Measurements from ENCODE around the gene PARD3.
"Not testable (repeated sequence)": the region's sequence is repeated elsewhere in the genome, so short reads cannot be mapped to it uniquely, and the experiment has no call there.

PARD3 gene

DNA sequence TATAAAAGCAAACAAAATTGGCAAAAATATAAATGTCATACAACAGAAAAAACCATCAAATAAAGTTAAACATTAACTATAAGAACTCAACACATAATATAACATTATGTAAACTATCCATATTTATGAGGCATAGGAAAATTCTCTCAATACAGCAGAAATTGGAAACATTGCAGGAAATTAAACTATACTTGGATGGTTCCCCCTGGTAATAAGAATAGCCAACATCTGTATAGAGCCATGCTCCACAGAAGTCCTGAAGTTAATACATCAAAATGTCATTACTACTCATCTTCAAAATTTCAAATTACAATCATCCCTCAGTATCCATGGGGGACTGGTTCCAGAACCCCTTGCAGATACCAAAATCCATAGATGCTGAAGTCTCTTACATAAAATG is 350.5 kb downstream of the PARD3 start:
- DNase-seq (ENCODE audit: low read depth) = no peak

DNA sequence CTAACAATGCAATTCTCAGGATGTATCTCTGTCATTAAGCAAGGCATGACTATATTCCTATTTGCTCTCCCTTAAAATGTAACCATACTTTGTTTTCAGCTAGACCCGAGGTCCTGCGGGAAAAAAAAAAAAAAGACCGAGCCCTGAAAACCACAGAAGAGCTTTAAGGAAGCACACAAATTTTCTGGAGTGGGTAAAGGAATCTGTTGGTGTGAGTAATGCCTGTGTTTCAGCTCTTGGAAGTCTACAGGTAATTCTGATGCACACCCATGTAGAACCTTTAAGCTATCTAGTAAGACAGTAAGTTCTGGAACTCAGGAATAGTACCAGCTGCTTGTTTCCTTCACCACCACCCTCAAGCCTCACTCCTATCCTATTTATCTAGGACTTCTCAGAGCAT is 351.1 kb downstream of the PARD3 start:
- DNase-seq (ENCODE audit: low read depth) = no peak

DNA sequence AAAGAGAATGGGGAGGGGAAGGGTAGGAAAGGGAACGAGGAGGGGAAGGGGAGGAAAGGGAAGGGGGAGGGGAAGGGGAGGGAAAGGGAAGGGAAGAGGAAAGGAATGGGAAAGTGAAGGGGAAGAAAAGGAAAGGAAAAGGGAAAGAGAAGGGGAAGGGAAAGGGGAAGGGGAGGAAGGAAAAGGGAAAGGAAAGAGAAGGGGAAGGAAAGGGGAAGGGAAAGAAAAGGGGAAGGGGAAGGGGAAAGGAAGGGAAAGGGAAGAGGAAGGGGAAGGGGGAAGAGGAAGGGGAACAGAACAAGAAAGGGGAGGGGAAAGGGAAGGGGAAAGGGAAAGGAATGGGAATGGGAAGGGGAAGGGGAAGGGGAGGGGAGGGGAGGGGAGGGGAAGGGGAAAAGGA is 352.1 kb downstream of the PARD3 start:
- DNase-seq (ENCODE audit: low read depth) = no peak

DNA sequence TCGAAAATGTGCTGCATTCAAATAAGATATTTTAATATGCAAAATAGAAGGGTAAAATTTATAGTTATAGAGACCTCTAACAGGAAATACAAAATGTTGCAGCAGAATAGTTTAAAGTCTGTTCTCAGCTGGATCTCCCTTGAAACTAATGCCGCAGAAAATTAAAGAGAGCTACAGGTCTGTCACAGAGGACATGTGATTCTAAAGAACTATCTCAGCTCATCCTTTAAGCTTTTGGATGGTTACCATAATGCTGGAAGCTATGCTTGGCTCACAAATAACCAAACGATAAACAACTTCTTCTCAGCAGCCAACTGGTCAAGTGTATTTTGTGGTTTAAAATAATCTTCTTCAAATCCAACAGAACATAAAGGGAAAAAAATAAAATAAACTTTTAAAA is 353.0 kb downstream of the PARD3 start:
- no peak for DNase-seq (ENCODE audit: low read depth)

DNA sequence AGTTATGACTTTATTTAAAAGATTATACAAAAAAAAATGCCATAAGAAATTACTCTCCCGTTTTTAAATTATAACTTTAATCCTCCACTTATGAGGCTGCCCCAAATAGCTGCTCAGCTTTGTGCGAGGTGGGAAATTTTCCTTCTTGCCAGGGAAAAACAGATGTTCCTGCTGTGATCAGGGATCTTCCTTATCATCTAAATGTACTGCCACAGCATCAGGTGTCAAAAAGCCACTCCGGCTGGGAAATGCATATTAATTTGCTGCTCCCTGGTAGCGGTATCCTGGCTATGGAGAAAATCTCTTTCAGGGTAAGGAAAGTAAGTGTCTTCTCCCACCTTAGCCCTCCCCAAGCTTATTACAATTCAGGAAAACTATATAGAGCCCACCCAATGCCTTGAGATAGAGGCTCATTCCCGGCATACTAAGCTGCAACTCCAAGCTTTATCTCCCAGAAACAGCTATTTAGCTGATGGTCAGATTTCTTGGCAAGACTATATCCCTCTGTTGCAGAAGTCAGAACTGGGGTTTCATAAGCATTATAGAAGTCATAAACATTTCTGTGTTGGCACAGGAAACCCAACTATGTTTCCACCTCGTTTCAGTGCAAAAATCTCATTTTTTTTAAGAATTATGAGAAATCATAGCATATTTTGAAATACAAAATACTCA is 360.4 kb downstream of the PARD3 start:
- DNase-seq (ENCODE audit: low read depth) = no peak

DNA sequence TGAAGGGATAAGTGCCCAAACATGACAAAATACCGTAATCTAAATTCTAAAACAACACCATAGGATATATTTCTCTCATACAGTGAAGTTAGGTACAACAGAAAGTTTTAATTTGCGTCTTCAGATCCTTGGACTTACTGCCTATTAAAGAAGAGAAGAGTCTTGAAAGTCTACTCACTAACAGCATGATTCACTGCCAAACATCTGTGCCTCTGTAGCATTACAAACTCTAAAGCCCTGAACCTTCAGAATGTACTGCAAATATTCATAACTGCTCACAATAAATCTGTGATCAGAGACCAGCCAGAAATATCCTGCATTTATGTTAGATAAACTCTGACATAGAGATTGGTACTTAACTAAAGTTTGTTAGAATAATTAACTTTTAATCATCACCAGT is 365.3 kb downstream of the PARD3 start:
- no peak for DNase-seq (ENCODE audit: low read depth)

DNA sequence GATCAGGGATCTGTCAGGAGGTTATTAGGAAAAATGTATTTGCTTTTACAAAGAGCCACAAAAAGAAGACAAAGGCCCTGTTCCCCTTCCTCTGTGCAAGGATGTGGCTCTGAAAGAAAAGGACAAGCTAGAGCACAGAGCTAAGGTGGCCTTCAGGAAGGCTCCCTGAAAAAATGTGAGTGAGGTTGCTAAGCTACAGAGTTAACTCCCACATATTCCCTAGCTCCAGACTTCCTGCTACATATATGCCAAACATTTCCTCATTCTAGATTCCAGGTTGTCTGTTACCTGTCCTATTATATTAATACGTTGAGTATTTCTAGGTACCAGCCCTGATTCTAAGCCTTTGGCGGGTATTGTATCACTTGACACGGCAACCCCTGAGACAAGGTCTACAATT is 369.0 kb downstream of the PARD3 start:
- no peak for DNase-seq (ENCODE audit: low read depth)

DNA sequence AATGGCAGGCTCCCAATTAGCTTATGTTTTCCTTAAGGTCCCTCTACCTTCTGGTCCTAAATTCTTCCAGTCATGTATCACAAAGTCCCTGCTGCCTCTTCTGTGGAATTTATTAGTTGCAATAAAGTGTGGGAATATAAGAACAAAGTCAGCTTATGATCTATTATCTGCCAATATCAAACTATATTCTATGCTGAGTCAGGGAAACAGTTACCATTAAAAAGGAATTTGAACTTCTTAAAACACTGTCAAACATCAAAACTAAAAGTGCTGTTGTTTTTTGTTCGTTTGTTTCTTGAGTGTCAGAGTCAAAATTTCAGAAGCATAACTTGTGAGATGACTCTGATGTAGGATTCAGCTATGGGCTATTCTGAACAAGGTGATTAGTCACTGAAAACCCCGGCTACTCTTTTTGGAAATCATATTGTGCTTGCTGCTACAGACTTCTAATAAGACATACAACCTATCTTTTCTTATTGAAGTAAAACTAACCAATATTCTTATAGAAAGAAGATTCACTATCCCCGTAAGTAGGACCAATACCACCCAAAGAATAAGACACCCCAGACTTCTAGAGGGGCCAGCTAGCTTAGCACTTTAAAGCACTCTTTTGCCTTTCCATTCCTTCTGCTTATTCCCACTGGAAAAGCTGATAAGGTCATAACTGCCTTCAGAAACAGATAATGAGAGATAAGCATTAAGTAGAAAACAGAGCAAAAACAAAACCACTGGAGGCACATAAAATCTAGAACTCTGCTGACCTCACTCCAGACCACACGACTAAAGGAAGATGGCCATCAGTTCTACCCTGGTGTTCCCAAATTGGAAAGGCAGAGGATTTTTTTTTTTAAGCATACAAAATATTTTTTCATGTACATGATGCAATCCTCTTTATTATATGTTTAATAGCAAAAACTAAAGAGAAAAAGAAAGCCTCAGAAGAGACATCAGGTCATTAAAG is 370.6 kb downstream of the PARD3 start:
- no peak for DNase-seq (ENCODE audit: low read depth)

DNA sequence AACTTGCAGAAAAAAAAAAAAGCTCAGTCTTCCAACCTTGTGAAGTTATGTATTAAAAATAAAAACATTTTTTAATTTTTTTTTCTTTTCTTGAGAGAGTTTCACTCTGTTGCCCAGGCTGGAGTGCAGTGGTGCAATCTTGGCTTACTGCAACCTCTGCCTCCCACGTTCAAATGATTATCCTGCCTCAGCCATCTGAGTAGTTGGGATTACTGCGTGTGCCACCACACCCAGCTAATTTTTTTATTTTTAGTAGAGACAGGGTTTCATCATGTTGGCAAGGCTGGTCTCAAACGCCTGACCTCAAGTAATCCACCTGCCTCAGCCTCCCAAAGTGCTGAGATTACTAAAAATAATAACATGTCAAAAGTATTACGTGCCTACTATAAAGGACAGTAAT is 375.7 kb downstream of the PARD3 start:
- DNase-seq (ENCODE audit: low read depth) = not testable (repeated sequence)

DNA sequence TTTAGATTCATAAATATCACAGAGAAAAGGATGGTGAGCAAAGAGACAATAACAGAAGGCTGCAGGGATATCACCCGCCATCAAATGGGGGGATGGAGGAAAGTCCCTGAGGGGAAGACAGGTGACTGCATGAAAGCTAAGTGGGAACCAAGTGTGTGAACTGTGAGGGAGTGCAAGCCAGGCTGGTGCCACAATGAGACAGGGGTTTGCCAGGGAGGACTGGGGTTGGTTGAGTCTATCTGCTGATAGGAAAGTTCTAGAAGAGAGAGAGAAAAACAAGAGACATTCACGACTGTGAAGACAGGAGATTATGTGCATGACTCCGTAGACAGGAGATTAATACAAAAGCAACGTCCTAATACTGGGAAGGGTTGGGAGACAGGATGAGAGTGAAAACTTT is 376.4 kb downstream of the PARD3 start:
- DNase-seq (ENCODE audit: low read depth) = no peak

DNA sequence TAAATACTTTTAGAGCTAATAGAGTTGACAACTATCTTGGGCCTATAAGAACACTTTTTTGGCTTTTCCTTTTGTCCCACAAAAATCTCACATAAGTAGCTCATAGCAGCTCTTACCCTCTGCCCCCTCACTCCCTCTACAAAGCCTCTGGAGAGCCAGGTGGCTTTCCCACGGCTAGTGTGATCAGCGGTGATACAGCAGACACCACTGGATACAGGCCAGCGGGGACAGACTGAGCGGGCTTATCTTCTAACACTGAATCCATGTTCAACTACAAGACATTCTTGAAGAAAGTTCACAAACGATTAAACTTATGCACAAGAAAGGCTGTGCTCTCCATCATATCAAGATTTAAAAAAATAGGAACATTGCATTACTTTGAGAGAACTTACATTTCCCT is 377.2 kb downstream of the PARD3 start:
- DNase-seq (ENCODE audit: low read depth) = no peak

DNA sequence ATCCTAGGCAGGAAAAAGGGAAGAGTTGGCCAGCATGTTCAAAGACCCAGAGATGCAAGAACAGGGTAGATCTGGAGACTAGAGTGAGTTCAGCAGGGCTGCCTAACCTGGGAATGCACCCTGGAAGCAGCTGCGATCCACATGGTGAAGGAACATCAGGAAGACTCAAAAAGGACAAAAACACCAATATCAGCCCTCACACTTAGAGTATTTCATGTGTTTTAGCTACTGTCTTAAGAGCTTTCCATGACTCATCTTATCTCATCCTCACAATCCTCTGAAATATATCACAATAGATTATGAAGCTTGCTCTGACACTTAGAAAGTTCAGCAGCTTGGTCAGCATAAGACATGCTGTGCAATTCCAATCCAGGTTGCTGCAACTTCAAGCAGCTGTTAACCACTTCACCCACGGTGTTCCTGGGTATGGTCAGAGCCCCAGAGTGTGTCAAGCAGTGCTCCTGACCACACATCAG is 380.9 kb downstream of the PARD3 start:
- DNase-seq (ENCODE audit: low read depth) = no peak

DNA sequence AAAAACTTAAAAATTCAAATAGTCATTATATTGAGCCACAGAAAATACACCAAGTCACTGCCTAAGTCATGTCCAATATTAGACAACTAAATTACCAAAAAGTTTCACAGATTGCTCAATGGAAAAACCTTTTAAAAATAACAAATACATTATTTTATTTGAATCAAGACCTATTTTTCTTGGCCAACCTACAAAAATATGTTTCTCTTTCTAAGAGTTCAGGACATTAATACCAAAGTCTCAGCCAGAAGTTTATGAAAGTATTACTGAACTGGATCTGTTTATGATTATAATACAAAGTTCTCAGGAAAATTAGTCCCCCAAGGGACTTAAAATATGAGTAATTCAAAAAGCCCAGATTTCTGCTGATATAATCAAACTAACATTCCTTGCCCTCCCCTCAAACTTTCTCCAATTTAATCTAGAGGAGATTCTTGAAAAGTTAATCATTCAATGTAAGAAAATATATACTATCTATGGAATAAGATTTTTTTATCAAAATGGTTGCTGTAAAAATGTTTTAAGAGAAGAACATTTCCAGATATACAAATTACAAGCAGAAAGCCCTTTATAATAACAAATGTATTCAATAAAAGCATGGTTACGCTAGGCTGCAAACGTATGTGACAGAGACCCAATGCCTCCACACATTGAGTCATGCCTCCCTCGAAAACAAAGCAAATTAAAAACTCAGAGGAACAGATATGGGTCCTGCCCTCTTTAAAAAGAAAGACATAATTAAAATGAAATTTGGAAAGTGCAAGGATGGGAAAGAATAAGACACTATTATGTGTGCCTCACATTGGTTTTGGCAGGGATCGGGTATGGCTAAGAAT is 381.6 kb downstream of the PARD3 start:
- DNase-seq (ENCODE audit: low read depth) = no peak

DNA sequence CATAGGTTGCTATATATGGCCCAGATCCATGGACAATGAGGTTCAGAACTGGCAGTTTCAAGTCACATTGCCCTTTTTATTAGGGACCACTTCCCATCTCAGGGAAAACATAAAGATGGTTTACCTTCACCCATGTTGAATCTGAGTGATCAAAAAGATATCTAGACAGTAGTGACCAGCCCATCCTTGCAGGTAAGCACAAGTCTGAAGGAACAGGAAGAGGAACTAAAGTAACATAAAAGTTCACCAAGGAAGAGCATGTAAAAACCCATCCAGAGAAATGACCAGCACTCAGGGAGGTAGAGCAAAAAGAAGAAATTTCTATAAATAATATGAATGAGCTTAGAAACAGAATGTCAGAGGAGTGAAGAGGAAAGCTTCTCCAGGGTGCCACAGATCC is 382.5 kb downstream of the PARD3 start:
- no peak for DNase-seq (ENCODE audit: low read depth)

DNA sequence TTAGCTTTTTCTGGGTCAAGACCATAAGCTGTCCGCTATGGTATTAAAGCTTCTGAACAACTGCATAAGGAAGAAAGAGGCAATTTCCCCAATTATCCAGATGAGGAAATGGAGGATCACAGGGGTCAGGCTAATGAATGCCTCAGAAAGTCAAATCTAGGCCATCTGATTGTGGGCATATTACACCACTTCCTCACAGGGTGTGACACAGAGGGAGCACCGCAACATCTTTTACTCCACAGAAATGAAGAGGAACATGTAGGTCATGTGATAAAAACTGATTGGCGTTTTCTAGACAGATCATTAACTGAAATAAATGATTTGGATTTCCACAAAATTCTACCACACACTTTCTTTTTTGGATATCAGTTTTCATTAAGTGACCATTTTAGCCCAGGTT is 384.4 kb downstream of the PARD3 start:
- no peak for DNase-seq (ENCODE audit: low read depth)

DNA sequence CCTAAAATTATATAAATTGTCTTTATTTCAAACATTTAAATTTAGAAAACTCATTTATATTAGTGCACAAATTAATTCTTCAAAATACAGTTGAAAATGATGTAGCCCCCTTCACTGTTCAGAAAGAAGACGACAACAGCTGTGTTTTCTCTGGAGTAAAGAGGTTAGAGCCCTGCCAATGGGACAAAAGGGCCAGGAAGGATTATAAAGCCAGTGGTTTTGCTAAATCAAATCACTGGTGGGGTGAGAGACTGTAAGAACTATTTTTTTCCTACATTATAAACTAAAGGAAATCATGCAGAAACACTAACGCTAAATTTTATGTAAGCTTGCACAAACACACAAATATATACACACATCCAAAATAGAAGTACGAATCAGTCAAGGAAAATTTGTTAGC is 386.6 kb downstream of the PARD3 start:
- DNase-seq (ENCODE audit: low read depth) = no peak

DNA sequence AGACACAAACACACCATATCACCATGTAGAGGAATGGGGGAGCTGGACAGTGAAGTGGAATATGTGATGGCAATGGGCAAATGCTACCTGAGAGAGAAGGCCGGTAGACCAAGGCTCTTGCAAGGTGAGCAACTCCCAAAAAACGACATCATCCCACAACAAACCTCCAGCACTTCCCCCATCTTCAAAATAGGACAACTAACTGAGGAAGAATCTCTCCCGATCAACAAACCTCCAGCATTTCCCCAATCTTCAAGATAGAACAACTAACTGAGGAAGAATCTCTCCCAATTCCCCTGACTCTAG is 387.2 kb downstream of the PARD3 start:
- DNase-seq (ENCODE audit: low read depth) = no peak

DNA sequence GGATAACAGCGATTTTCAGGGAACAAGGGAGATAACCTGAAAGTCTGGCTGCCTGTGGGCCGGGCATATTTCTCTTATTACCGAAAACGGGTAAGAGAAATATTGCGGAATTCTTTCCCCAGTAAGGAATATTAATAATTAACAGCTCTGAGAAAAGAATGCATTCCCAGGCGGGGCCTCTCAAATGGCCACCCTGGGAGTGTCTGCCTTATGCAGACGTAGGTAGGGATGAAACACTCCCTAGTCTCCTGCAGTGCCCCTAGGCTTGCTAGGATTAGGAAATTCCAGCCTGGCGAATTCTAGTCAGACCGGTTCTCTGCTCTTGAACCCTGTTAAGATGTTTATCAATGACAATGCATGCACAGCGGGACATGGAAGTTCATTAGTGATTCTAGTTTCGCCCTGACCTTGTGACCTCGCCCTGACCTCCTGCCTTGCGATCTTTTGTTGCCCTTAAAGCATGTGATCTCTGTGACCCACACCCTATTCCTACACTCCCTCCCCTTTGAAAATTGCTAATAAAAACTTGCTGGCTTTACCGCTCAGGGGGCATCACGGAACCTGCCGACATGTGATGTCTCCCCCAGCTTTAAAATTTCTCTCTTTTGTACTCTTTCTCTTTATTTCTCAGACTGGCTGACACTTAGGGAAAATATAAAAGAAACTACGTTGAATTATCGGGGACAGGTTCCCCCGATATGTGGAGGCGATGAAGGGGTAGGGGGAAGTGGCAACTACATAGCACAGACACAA is 387.8 kb downstream of the PARD3 start:
- DNase-seq (ENCODE audit: low read depth) = not testable (repeated sequence)

DNA sequence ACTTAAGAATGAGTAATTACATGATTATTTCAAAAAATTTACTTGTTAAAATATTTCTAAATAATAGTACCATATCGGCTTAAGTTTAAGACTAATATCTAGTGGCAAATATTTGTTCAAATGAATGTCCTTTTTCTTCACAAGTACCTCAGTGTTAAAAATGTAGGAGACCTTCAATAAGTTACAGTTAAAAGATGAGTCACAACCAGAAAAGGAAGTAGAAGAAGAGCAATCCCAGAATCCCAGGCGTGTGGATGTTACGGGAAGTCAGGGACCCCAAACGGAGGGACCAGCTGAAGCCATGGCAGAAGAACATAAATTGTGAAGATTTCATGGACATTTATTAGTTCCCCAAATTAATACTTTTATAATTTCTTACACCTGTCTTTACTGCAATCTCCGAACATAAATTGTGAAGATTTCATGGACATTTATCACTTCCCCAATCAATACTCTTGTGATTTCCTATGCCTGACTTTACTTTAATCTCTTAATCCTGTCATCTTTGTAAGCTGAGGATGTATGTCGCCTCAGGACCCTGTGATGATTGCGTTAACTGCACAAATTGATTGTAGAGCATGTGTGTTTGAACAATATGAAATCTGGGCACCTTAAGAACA is 388.4 kb downstream of the PARD3 start:
- DNase-seq (ENCODE audit: low read depth) = not testable (repeated sequence)

DNA sequence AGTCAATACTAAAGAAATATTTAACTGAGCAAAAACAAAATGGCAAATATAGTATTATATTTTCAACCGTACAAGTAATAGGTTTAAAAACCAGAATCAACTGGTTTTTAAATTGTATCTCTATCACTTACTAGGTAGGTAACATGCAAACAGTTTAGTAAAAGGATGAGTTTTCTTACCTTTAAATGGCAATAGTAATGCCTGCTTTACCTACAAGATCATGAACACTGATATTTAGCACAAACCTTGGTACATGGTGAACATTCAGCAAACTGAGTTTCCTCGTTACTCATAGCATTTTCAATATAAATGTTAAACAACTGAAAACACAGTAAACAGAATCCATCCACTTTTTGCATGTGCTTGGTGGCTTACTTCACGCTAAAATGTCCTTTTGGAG is 389.1 kb downstream of the PARD3 start:
- DNase-seq (ENCODE audit: low read depth) = no peak

All from stimulated activated CD8-positive, alpha-beta memory T cell treated with anti-CD3 and anti-CD28 coated beads, Interleukin-15, amount 100 ng/mL, for 24 hours (primary cell).